CD1c-positive myeloid dendritic cell (primary cell): ENCODE data around the gene TMEM40.
"Not testable (repeated sequence)": the region's sequence is repeated elsewhere in the genome, so short reads cannot be mapped to it uniquely, and the experiment has no call there.

Experiments
- DNase-seq: peaks from one replicate; pipeline ENCODE4 v3.0.0-alpha.2; 2016; ENCODE audit errors: extremely low spot score

Gene TMEM40

DNA sequence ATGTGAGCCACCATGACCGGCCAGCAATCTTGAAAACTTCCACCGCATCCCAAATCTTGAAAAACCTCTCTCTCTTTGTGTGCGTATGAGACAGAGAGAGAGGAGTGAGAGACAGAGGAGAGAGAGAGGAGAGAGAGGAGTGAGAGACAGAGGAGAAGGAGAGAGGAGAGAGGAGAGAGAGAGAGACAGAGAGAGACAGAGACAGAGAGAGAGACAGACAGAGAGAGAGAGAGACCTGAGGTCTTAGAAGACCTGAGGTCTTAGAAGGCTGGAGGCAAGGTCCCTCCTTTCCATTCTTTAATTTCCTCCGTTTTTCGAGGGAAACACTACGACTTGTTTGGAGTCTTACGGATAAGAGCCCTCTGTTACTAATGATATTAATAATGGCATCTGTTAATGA is 39.5 kb downstream of the TMEM40 start:
- DNase-seq = no peak

DNA sequence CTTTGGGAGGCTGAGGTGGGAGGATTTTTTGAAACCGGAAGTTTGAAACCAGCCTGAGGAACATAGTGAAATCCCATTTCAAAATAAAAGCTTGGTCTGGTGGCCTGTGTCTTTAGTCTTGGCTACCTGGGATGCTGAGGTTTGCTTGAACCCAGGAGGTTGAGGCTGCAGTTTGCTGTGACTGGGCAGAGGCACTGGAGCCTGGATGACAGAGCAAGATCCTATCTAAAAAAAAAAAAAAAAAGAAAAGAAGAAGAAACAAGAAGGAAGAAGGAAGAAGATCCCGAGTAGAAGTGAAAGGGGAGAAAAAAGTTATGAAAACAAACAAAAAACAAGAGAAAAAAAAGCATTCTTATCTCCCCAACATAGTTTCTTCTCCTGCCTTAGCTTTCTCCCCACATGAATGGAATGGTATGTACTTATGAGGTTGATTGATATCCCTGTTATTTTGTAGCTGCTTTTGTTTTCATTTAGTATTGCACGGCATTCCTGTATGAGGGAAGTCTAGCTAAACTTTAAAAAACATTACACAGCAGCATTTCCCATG is 42.4 kb downstream of the TMEM40 start:
- no peak for DNase-seq

DNA sequence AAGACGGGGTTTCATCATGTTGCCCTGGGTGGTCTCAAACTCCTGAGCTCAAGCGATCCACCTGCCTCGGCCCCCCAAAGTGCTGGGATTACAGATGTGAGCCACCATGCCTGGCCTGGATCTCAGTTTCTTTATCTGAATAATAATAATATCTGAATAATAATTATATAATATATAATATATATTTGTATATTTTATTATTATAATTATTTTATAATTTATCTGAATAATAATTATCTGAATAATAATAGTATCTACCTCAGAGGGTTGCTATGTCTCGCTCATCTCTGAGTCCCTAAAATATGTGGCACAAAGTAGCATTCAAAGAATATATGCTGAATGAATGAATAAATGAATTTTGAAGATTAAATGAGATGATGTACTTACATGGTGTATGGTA is 44.8 kb downstream of the TMEM40 start:
- DNase-seq = no peak

DNA sequence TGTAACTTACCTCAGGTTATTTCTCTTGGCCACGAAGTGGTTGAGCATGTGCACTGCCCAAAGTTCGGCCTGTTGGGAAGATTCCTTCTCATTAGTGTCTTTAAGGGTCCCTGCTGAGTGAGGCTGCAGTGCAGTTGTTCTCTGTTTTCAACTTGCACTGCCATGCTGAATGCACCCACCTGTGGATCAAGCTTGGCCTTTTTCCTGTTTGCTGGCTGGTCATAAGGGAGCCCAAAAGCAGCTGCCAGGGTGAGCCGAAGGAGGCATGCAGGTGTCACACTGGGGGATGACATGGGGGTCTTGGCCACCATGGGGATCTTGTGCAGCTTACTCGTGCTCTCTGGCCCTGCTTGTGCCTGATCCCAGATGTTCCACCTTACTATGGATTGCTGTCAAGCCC is 49.0 kb downstream of the TMEM40 start:
- DNase-seq = no peak

DNA sequence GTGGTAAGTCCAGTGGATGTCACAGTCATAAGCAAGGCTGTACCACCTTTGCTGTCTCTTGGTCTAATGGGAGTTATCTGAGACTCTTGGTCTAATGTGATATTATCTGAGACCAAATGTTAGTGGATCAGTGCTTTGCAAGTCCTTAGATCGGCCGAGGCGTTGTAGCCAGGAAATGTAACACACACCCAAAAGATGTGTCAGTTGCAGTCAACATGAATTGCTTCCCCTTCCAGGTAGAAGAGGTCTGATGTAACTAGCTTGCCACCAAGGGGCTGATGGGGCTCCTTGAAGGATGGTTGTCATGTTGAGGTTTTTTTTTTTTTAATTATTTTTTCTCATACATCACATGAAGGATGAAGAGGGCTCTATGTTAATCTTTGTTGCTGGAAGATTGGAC is 49.7 kb downstream of the TMEM40 start:
- DNase-seq = no peak

DNA sequence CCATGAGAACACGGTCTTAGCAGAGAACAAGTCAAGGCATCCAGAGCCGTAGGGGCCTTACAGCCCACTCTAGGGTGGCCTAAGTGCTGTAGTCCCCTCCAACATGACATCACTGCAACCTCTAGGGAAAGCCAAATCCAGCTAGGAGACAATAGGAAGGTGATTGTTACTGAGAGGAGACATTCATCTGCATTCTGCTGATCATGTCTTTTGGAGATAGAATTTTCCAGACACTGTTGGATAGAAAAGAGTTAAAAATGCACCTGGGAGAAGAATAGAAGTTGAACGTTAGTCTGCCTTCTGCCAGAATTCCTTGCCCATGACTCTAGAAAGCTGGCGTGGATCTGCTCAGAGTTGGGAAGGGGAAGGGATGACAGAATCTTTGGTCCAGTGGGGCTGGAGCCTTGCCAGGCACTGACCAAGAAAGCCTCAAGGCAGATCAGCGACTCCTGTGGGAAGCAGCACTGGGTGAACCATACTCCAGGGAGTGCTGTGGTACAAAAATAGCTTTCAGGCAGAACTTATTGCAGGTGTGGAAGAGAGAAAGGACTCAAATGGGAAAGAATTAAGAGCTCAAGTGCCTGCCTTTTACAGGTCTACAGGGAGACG is 50.4 kb downstream of the TMEM40 start:
- DNase-seq = no peak

DNA sequence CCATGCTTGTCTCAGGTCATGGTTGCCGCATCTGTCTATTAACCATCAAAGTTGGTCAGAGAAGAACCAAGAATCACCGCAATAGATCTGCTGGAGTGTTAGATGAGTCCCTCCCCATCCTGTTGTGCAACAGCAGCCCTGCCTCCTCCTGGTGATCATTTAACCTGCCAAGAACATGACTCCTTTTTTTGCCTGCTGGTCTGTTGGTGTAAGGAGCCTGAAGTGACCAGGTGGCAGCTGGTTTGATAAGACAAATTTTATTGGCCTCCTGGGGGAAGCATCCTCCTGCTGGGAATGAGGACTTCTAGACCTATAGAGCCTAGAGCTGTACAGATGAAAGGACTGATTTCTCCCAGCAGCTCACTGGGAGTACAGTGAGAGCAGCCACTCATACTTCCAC is 51.6 kb downstream of the TMEM40 start:
- no peak for DNase-seq

DNA sequence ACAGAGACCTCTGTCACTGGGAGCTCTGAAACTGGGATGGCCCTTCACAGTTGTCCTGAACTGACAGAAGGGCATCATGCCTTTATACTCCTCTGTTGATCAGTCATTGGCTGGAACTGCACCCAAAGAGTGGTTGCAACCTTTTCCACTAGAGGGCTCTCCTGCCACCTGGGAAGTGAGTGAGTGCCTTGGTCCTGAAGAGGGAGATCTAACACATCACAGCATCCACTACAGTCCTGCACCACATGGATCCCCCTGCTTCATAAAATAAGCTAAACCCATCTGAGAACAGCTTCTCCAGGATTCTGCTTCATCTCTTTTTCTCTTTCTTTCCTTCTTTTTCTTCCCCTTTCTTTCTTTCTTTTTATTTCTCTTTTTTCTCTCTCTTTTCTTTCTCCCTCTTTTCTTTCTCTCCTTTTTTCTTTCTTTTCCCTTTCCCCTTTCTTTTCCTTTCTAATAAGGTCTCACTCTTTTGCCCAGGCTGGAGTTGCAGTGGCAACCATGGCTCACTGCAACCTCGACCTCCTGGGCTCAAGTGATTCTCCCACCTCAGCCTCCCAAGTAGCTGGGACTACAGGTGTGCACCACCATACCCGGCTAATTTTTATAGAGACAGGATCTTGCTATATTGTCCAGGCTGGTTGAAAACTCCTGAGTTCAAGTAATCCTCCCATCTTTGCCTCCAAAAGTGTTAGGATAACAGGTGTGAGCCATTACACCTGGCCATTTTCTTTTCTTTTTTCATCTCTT is 52.4 kb downstream of the TMEM40 start:
- DNase-seq = peak; percentile 70

DNA sequence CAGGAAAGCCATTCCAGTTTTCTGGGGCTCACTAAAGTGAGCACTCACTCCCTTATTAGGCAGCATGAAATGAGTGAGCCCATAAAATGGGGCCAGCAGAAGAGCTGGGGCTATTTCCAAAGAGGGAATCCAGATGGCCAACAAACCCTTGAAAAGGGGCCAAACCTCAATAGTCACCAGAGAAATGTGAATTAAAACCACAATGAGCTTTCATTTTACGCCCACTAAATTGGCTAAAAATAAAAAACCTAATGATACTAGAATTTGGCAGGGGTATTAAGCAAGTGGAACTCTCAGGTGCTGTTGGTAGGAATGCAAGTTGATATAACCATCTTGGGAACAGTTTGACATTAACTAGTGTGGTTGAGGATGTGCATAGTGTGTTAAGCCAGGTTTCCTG is 53.1 kb downstream of the TMEM40 start:
- DNase-seq = no peak

DNA sequence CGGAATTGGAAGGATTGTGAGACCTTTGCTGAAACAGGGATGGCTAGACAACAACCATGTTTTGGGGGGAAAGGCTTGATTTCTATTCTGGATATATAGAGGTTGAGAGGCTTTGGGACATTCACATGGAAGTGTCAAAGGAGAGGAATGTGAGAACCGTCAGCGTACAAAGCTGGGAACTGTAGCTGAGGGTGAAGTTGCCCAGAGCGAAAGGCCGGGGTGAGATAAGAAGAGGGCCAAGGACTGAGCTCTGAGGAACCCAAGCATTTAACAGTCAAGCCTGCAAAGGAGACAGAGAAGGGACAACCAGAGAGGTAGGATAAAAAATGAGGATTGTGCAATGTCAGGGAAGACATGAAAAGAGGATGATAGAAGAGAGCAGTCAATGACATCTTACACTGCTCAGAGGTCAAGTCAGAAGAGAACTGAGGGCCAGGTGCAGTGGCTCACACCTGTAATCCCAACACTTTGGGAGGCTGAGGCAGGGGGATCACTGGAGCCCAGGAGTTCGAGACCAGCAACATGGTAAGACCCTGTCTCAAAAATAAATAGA is 53.6 kb downstream of the TMEM40 start:
- DNase-seq = no peak

DNA sequence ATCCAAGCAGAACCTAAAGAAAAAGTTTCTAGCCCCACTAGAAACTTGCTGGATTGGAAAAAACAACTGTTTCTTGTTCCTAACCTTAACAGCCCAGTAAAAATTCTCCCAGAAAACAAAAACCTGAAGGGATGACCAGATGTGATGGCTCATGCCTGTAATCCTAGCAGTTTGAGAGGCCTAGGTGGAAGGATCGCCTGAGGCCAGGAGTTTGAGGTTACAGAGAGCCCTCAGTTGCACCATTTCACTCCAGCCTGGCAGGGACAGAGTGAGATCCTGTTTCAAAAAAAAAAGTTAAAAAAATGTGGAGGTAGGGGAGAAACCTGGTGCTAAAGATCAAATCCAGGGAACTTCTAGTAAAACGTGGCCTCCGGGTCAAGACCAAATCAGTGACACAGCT is 56.6 kb downstream of the TMEM40 start:
- DNase-seq = no peak

DNA sequence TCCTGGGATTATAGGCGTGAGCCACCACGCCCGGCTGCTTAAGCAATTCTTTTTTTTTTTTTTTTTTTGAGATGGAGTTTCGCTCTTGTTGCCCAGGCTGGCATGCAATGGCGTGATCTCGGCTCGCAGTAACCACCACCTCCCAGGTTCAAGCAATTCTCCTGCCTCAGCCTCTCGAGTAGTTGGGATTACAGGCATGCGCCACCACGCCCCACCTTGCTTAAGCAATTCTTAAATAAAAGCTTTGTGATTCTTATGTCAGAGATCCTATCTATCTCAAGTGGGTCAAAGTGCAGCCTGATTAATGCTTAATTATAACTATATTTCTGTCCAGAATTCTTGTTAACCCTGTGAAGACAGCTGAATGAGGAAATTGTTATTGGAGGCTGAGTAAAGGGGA is 57.5 kb downstream of the TMEM40 start:
- DNase-seq = not testable (repeated sequence)

DNA sequence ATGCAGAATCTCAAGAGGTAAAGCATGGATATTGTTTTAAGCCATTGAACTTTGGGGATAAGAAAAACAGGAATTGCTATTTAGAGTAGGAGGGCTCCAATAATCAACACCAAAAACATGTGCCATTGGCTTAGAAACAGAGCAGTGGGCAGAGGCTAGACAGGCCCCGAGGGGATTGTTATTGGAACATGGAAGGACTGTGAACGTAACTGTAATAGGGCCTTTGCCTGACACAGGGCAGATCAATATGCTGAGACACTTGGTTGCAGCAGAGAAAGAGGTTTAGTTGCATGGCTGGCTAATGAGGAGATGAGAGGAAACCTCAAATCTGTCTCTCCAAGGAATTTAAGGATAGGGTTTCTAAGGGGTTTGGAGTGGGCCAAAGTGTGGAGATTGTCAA is 58.3 kb downstream of the TMEM40 start:
- no peak for DNase-seq

DNA sequence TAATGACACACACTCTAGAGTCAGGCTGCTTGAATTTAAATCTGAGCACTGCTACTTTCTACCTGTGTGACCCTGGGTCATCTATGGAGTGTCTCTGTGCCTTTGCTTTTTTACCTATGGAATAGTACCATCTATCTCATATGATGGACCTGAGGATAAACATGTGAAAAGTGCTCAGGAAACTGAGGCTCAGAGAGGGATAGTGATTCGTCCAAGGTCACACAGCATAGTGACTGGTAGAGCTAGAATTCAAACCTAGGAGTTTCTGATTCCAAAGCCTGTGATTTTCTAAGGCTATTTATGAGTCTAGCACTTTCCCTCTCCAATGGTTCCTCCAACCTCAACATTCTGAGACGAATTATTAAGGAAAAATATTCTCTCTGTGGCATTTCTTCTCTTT is 63.1 kb downstream of the TMEM40 start:
- DNase-seq = no peak

DNA sequence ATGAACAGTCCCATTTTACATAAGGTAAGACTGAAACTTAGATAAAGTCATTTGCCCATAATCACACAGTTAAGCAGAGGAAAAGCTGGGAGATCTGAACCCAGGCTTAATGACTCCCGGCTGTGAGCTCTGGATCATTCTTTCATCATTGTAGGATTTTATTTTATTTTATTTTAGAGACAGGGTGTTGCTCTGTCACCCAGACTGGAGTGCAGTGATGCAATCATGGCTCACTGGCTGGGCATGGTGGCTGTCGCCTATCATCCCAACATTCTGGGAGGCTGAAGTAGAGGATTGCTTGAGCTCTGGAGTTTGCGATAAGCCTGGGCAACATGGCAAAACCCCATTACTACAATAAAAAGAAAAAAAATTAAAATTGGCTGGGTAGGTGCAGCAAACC is 63.9 kb downstream of the TMEM40 start:
- no peak for DNase-seq

DNA sequence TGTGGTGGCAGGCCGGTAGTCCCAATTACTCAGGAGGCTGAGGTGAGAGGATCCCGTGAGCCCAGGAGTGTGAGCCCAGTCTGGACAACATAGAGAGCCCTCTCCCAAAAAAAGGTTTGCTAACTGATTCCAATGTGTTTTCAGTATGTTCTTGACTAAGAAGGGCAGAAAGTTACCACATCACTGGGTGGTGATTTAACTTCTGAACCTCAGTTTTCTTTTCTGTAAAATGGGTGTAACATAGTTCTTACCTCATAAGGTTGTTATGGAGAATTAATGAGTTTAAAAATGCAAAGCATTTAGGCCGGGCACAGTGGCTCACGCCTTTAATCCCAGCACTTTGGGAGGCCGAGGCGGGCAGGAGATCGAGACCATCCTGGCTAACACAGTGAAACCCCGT is 66.6 kb downstream of the TMEM40 start:
- no peak for DNase-seq

DNA sequence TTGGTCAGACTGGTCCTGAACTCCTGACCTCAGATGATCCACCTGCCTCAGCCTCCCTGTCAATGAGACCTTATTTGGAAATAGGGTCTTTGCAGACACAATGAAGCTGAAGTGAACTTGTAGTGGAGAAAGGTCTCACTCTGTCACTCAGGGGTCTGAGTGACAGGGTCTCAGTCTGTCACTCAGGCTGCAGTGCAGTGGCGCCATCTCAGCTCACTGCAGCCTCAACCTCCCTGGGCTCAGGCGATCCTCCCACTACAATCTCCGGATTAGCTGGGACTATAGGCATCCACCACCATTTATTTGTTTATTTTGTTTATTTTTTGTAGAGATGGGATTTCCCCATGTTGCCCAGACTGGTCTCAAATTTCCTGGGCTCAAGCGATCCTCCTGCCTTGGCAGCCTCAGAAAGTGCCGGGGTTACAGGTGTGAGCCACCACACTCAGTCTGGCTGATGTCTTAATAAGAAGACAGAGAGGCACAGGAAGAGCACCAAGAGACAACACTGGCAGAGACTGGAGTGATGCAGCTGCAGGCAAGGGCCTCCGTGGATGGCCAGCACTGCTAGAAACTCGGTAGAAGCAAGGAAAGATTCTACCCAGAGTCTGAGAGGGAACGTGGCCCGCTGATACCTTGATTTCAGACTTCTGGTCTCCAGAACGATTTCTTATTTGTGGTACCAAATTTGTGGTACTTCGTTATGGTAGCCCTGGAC is 68.9 kb downstream of the TMEM40 start:
- no peak for DNase-seq

DNA sequence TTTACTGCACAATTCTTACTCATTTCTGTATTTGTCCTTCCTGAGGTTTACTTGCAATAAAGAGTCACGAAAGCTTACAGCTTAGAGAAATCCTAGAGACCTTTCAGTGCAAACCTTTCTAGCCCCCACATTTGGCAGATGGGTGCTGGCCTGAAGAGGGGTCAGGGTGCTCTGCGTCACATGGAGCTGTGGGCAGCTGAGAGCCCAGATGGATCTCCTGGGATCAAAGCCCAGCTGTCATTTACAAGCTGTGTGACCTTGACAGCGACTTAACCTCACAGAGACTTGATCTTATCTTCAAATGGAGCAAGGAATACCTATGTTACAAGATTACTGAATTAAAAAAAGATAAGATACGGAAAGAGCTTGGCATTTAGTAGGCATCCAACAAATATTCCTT is 71.1 kb downstream of the TMEM40 start:
- DNase-seq = no peak

DNA sequence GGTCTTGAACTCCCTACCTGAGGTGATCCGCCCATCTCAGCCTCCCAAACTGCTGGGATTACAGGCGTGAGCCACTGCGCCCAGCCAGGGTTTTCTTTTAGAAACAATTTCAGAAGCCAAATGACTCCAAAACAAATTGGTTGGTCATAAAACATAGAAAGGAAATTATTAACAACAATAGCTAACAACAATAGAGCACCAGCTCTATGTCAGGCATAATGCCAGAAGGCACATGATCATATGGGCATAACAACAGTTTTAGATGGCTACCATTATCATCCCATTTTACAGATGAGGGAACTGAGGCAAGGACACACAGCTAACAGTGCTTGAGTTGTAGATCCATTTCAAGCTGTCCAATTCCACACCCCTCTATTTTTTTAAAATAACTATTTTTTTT is 73.0 kb downstream of the TMEM40 start:
- no peak for DNase-seq
